HG03520 (cell line): ENCODE measurements around the gene ANKMY1.

Source experiments
- ATAC-seq: cut with Tn5 transposase; IDR thresholded peaks from one replicate; pipeline ENCODE4 v1.9.1; 2021; ENCODE audit warnings: mild to moderate bottlenecking, moderate library complexity; ENCODE audit not compliant: unreplicated experiment

ANKMY1 gene

GRCh38 chr2:240581811-240582210, 24.0 kb upstream of the ANKMY1 start:
- ATAC-seq, result no peak

- peak; percentile 42 for ATAC-seq
Measured at GRCh38 chr2:240579771-240580614, 22.2 kb upstream of the ANKMY1 start.

- no peak for ATAC-seq
Measured at GRCh38 chr2:240579071-240579762, 21.4 kb upstream of the ANKMY1 start.

GRCh38 chr2:240578488-240578887, 20.7 kb upstream of the ANKMY1 start:
- no peak for ATAC-seq

- no peak for ATAC-seq
Measured at GRCh38 chr2:240578110-240578450, 20.3 kb upstream of the ANKMY1 start.

- ATAC-seq, result no peak
Measured at GRCh38 chr2:240577281-240578109, 19.7 kb upstream of the ANKMY1 start.

- ATAC-seq, result no peak
Measured at GRCh38 chr2:240576436-240577205, 18.8 kb upstream of the ANKMY1 start.

- no peak for ATAC-seq
Measured at GRCh38 chr2:240576036-240576435, 18.2 kb upstream of the ANKMY1 start.

GRCh38 chr2:240575101-240575965, 17.5 kb upstream of the ANKMY1 start:
- no peak for ATAC-seq

GRCh38 chr2:240574386-240575100, 16.8 kb upstream of the ANKMY1 start:
- no peak for ATAC-seq

GRCh38 chr2:240573516-240574385, 16.0 kb upstream of the ANKMY1 start:
- no peak for ATAC-seq

GRCh38 chr2:240573071-240573515, 15.3 kb upstream of the ANKMY1 start:
- no peak for ATAC-seq

GRCh38 chr2:240572141-240573031, 14.6 kb upstream of the ANKMY1 start:
- ATAC-seq, result no peak

- ATAC-seq, result no peak
Measured at GRCh38 chr2:240571314-240571973, 13.7 kb upstream of the ANKMY1 start.

- no peak for ATAC-seq
Measured at GRCh38 chr2:240570531-240571313, 12.9 kb upstream of the ANKMY1 start.

- ATAC-seq, result no peak
Measured at GRCh38 chr2:240569998-240570530, 12.3 kb upstream of the ANKMY1 start.
